Karpas-422 (cell line): ENCODE data around the gene POGLUT2. TPM values are rescaled to one million over a fixed set of nuclear protein-coding genes. Genes with fewer than 3 reads are reported as not detected.

Experiments used
- DNase-seq: peaks from one replicate; pipeline ENCODE4 v3.0.0-alpha.2; 2015
- H2AFZ ChIP-seq: fragments of 200-600 bp; sonication (generic); 2 replicates; pipeline ENCODE4 v1.6.1; 2014; ENCODE audit warnings: antibody characterized with exemption, low read length, mixed read lengths
- H3K27ac ChIP-seq: fragments of 200-600 bp; sonication (generic); 2 replicates; pipeline ENCODE4 v1.5.1; 2014; ENCODE audit warnings: mild to moderate bottlenecking, low read length, moderate library complexity
- H3K27me3 ChIP-seq: fragments of 200-600 bp; sonication (generic); 2 replicates; pipeline ENCODE4 v1.6.1; 2014; ENCODE audit warnings: low read length, mixed read lengths
- H3K36me3 ChIP-seq: fragments of 200-600 bp; sonication (generic); 2 replicates; pipeline ENCODE4 v1.6.1; 2014; ENCODE audit warnings: low read length, mixed read lengths; ENCODE audit not compliant: insufficient read depth
- H3K4me1 ChIP-seq: fragments of 200-600 bp; sonication (generic); 2 replicates; pipeline ENCODE4 v1.6.1; 2014; ENCODE audit warnings: mild to moderate bottlenecking, low read length, mixed read lengths
- H3K4me2 ChIP-seq: fragments of 200-600 bp; sonication (generic); 2 replicates; pipeline ENCODE4 v1.6.1; 2014; ENCODE audit warnings: low read length, low read depth, mild to moderate bottlenecking; ENCODE audit not compliant: poor library complexity, severe bottlenecking
- H3K4me3 ChIP-seq: fragments of 200-600 bp; sonication (generic); 2 replicates; pipeline ENCODE4 v1.5.1; 2014; ENCODE audit warnings: mild to moderate bottlenecking, antibody characterized with exemption, low read length, mixed read lengths
- H3K79me2 ChIP-seq: fragments of 200-600 bp; sonication (generic); 2 replicates; pipeline ENCODE4 v1.6.1; 2014; ENCODE audit warnings: mild to moderate bottlenecking, low read length, mixed read lengths
- H3K9ac ChIP-seq: fragments of 200-600 bp; sonication (generic); 2 replicates; pipeline ENCODE4 v1.6.0; 2014; ENCODE audit warnings: low read length
- H3K9me2 ChIP-seq: fragments of 200-600 bp; sonication (generic), shearing (Covaris generic); replicated peaks from 2 replicates; pipeline ENCODE4 v1.6.0; 2014; ENCODE audit warnings: mild to moderate bottlenecking, low read length, moderate library complexity; ENCODE audit not compliant: insufficient read depth
- H3K9me3 ChIP-seq: fragments of 300-700, 200-600 bp; sonication (generic); 2 replicates; pipeline ENCODE4 v1.6.1; 2014; ENCODE audit warnings: low read length, mixed read lengths
- H4K20me1 ChIP-seq: fragments of 200-600 bp; sonication (generic); 2 replicates; pipeline ENCODE4 v1.6.1; 2014; ENCODE audit warnings: mild to moderate bottlenecking, antibody characterized with exemption, low read length, low read depth; ENCODE audit not compliant: insufficient read depth
- total RNA-seq: library from RNA; depleted of rRNA; stranded (reverse); fragments of >200 nt; shearing (Covaris generic); gene quantifications from 2 replicates; pipeline ENCODE4 v1.2.3, GENCODE V29; 2014; ENCODE audit warnings: low replicate concordance

POGLUT2 gene
- total RNA-seq, 1 experiment from 2014 or later: not detected

- Histone ChIP-seq H3K27me3 (no peaks in the 10 kb centered on the region), H3K36me3 (no peaks in the 10 kb centered on the region), H3K4me3 (no peak overlapping the region), H3K79me2 (peaks cover 22% of the 10 kb centered on the region), H2AFZ (no peak overlapping the region), H3K4me2 (no peak overlapping the region), H3K9me3 (no peaks in the 10 kb centered on the region), H3K27ac (no peak overlapping the region), H3K4me1 (peaks cover 23% of the 10 kb centered on the region), H4K20me1 (no peaks in the 10 kb centered on the region), H3K9me2 (no peaks in the 10 kb centered on the region), H3K9ac (no peak overlapping the region)
- no peak for DNase-seq
Observed at GRCh38 chr13:102776271-102776670, 22.5 kb downstream of the POGLUT2 start.

DNA sequence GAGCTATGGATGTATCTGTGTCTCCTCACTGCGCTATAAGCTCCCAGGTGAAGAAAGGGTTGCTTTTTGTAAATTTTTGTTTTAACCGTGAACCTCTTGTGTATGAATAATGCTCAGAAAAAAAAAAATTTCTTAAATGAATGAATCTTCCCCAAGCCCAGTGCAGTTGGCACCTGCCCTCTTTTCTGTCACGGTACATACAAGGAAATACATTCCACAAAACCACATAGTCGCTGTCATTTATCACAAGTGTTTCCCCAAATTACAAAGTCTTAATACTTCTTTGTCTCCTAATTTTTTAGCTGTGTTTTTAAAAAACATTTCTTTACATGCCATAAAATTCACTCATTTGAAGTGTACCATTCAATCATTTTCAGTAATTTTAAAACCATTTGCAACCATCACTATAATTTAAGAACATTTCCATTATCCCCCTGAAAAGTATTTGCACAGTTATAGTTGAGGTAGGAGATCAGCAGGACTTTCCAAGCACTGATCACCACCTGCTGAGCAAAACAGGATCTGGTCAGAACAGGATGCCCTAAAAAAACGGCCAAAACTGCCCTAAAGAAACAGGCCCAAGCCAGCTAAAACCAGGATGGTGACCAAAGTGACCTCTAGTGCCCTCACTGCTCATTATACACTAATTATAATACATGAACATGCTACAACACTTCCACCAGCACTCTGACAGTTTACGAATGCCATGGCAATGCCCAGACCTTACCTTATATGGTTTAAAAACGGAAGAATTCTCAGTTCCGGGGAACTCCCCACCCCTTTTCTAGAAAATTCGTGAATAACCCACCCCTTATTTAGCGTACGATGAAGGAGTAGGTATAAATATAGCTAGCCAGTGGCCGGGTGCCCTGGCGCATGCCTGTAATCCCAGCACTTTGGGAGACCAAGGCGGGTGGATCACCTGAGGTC lies 23.9 kb downstream of the POGLUT2 start:
- Histone ChIP-seq H2AFZ (no peak overlapping the region; the same call in 1 of the 2 replicates), H3K4me1 (peaks cover 36% of the 10 kb centered on the region), H3K4me3 (no peak overlapping the region), H3K9me2 (no peaks in the 10 kb centered on the region), H3K9ac (no peak overlapping the region), H3K27ac (no peak overlapping the region), H3K4me2 (no peak overlapping the region), H3K36me3 (no peaks in the 10 kb centered on the region), H3K27me3 (no peaks in the 10 kb centered on the region), H3K79me2 (peaks cover 32% of the 10 kb centered on the region), H4K20me1 (no peaks in the 10 kb centered on the region), H3K9me3 (no peaks in the 10 kb centered on the region)
- DNase-seq: no peak

GRCh38 chr13:102774214-102774568 lies 24.6 kb downstream of the POGLUT2 start:
- Histone ChIP-seq H3K9me2 (no peaks in the 10 kb centered on the region), H3K27me3 (no peaks in the 10 kb centered on the region), H3K9ac (peak overlapping the region; percentile 84), H3K4me3 (peak overlapping the region; percentile 98; the same call in 1 of the 2 replicates), H3K9me3 (no peaks in the 10 kb centered on the region), H3K4me1 (peaks cover 36% of the 10 kb centered on the region), H3K79me2 (peaks cover 32% of the 10 kb centered on the region), H3K36me3 (no peaks in the 10 kb centered on the region), H2AFZ (peak overlapping the region; percentile 91; the same call in 1 of the 2 replicates), H4K20me1 (no peaks in the 10 kb centered on the region), H3K27ac (no peak overlapping the region), H3K4me2 (peak overlapping the region; percentile 93)
- DNase-seq: no peak

DNA sequence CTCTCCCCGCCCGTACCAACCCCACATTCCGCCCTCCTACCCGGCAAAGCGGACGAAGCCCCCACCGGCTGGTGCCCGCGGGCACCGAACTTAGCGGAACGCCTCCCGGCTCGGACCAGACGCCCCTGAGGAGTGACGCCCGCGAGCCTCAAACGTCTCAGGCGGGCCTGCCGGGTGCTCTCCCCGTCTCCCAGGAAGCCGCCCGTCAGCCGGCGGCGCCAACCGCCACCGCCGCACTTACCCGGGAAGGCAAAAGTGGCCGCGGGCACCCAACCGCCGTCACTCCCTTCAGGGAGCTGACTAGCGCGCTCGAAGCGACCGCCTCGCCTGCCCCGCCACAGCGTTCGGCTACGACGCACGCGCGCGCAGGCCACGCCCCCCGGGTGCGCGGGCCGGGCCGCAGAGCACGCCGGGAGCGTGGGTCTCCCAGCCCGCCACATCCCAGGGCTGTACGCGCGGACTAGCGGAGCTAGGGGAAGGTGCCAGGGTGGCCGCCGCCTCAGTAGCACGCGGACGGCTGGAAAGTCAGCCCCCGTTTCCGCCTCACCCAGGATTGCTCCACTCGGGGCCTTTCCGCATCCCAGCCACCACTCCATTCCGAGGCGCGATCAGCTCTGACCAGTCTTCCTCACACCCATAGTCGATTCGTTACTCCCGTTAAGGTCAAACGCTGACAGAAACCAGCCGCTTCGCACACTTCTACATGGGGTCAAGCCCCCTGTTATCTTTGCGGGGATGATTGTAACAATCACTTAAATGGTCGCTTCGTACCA lies 25.1 kb downstream of the POGLUT2 start, which contains the start of gene TEX30:
TSS of gene TEX30 (minus strand) at position 346 of the 773 bp plus-strand sequence. CDS start 3,760 bp downstream, outside the sequence.
- no peaks in the 10 kb centered on the region for H3K9me3 ChIP-seq
- H2AFZ ChIP-seq: peak within 1 kb of the TSS; percentile 91
- no peak within 1 kb of the TSS for H3K27ac ChIP-seq

DNA sequence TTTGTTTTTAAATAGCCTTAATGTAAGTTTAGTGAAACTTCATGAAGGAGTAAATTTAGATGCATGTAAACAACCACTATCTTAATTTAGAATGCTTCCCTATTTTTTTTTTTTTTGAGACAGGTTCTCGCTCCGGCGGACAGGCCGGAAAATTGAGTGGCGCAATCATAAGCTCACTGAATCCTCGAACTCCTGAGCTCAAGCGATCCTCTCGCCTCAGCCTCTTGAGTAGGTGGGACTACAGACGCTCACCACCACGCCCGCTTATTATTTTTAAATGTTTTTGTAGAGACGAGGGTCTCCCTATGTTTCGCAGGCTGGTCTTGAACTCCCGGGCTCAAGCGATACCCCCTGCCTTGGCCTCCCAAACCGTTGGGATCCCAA lies 26.7 kb downstream of the POGLUT2 start:
- Histone ChIP-seq H3K27ac (no peak overlapping the region), H4K20me1 (no peaks in the 10 kb centered on the region), H3K9me3 (no peaks in the 10 kb centered on the region), H3K9ac (peak overlapping the region; percentile 84), H3K4me3 (peak overlapping the region; percentile 98; the same call in 1 of the 2 replicates), H3K27me3 (no peaks in the 10 kb centered on the region), H2AFZ (no peak overlapping the region), H3K36me3 (0 out of 2 replicates have a peak, but pooled peaks cover 2% of the 10 kb centered on the region), H3K4me2 (peak overlapping the region; percentile 93), H3K4me1 (peaks cover 36% of the 10 kb centered on the region), H3K79me2 (peaks cover 32% of the 10 kb centered on the region), H3K9me2 (no peaks in the 10 kb centered on the region)
- no peak for DNase-seq

More for the DNA sequence above, 25.1 kb downstream of the POGLUT2 start, which contains the start of gene TEX30:
- peaks cover 32% of the 10 kb centered on the region for H3K79me2 ChIP-seq
- H3K4me2 ChIP-seq: peak within 1 kb of the TSS; percentile 93
- H3K9me2 ChIP-seq: no peaks in the 10 kb centered on the region
- H3K4me3 ChIP-seq: peak within 1 kb of the TSS; percentile 98
- H3K27me3 ChIP-seq: no peaks in the 10 kb centered on the region
- peaks cover 36% of the 10 kb centered on the region for H3K4me1 ChIP-seq
- H3K36me3 ChIP-seq: no peaks in the 10 kb centered on the region
- H3K9ac ChIP-seq: peak within 1 kb of the TSS; percentile 84
- peak; percentile 94 for DNase-seq
- H4K20me1 ChIP-seq: no peaks in the 10 kb centered on the region

DNA sequence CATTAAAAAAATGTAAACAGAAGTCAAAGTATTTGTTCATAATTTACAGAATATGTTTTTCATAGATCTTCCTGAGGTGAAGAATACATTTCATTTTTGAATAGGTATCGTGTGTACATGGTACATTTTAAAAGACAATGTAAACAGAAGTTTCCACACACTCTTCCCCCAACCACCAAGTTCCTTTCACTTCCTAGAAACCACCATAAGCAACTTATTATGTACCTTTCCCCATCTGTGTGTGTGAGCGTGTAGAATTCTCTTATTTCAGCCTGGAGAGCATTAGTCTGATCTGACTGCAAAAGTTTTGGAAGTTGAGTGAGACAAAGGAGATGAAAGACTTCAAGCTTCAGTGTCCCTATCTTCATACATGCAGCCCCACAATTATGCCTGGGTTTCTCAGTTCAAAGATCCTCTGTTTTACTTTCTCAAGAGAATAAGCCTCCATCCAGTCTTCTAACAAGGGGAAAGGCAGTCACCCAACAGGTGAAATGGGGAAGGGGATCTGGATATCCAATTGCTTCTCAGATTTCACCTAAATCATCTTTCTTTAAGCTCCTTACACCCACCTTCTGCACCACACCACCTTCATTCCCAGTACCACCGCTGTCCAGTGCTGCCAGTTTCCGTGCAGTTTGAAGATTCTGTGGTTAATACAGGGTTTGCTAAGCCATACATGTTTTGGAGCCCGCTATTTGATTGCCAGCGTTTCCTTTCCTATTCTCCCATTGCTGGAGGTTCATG lies 27.3 kb downstream of the POGLUT2 start:
- H3K79me2 ChIP-seq: peaks cover 32% of the 10 kb centered on the region
- H3K27me3 ChIP-seq: no peaks in the 10 kb centered on the region
- no peak overlapping the region for H3K27ac ChIP-seq
- DNase-seq: no peak
- H3K4me3 ChIP-seq: no peak overlapping the region; the same call in 1 of the 2 replicates
- no peak overlapping the region for H3K9ac ChIP-seq
- H2AFZ ChIP-seq: no peak overlapping the region
- no peaks in the 10 kb centered on the region for H4K20me1 ChIP-seq
- H3K9me2 ChIP-seq: no peaks in the 10 kb centered on the region
- no peaks in the 10 kb centered on the region for H3K9me3 ChIP-seq
- peaks cover 36% of the 10 kb centered on the region for H3K4me1 ChIP-seq
- H3K4me2 ChIP-seq: peak overlapping the region; percentile 93
- 0 out of 2 replicates have a peak, but pooled peaks cover 6% of the 10 kb centered on the region for H3K36me3 ChIP-seq

DNA sequence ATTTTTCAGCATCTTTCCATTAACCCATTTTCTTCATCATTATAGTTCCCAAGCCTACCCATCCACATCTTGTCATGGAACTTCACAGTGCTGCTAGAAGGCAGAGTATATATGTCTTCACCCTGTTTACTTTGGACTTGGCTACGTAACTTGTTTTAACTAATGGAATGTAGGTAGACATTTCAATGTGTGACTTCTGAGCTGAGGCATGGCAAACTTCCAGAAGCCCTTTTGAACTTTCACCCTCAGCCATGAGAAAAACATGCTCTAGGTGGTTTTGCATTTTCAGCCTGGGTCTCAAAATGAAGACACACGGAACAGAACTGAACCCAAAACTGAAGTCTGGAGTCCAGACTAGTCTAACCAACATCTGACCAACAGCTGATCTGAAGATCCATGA lies 28.3 kb downstream of the POGLUT2 start:
- Histone ChIP-seq H3K4me3 (no peak overlapping the region), H3K9me3 (no peaks in the 10 kb centered on the region), H3K27me3 (no peaks in the 10 kb centered on the region), H3K4me2 (no peak overlapping the region), H3K79me2 (peaks cover 32% of the 10 kb centered on the region), H4K20me1 (no peaks in the 10 kb centered on the region), H3K27ac (no peak overlapping the region), H3K9ac (no peak overlapping the region), H3K4me1 (peaks cover 36% of the 10 kb centered on the region), H2AFZ (no peak overlapping the region), H3K36me3 (peaks cover 11% of the 10 kb centered on the region; the same call in 1 of the 2 replicates), H3K9me2 (no peaks in the 10 kb centered on the region)
- no peak for DNase-seq
